HCT116 (cell line): Measurements from ENCODE around the gene RUNDC3A.

Source experiments
- ATF3 ChIP-seq: IDR thresholded peaks from 2 replicates; pipeline ENCODE4 v1.6.1; 2012
- CTCF ChIP-seq, 3 experiments: fragments of 200-600 bp in 1 of 3; sonication (generic) in 1 of 3; IDR thresholded peaks in 2 of 3; conservative IDR thresholded peaks in 1 of 3; 2 replicates each; pipeline ENCODE4 v1.5.1; 2012 to 2017; ENCODE audit warnings: low read depth in 2 of 3, low read length in 2 of 3, antibody characterized with exemption in 1 of 3, borderline replicate concordance in 1 of 3, control low read depth in 1 of 3, mild to moderate bottlenecking in 1 of 3, mixed read lengths in 1 of 3, mixed run types in 1 of 3, moderate library complexity in 1 of 3; ENCODE audit not compliant: insufficient read depth in 1 of 3
- EZH2 ChIP-seq: fragments of 200-600 bp; sonication (generic); IDR thresholded peaks from 2 replicates; pipeline ENCODE4 v1.6.1; 2017; ENCODE audit warnings: antibody characterized with exemption, mixed run types
- EZH2phosphoT487 ChIP-seq: fragments of 200-600 bp; IDR thresholded peaks from 2 replicates; pipeline ENCODE4 v1.6.1; 2018; ENCODE audit warnings: antibody characterized with exemption, borderline replicate concordance
- RAD21 ChIP-seq: IDR thresholded peaks from 2 replicates; pipeline ENCODE4 v1.6.1; 2012; ENCODE audit warnings: low read depth, mild to moderate bottlenecking
- SIN3A ChIP-seq: IDR thresholded peaks from 2 replicates; pipeline ENCODE4 v1.6.1; 2012; ENCODE audit warnings: low read depth
- SP1 ChIP-seq: IDR thresholded peaks from 2 replicates; pipeline ENCODE4 v1.6.1; 2012; ENCODE audit warnings: low read depth
- YY1 ChIP-seq: IDR thresholded peaks from 2 replicates; pipeline ENCODE4 v1.6.1; 2011; ENCODE audit warnings: low read length, low read depth, moderate library complexity, mild to moderate bottlenecking; ENCODE audit not compliant: insufficient replicate concordance; ENCODE audit errors: extremely low read depth

- no peak for TF ChIP-seq EZH2
- no peak for TF ChIP-seq YY1
- no peak for TF ChIP-seq EZH2phosphoT487
- TF ChIP-seq ATF3: no peak
- TF ChIP-seq SIN3A: no peak
- TF ChIP-seq CTCF (IDR thresholded peaks at IDR 0.05 in 2 of 3, conservative IDR thresholded peaks at IDR 0.05 in 1 of 3; ENCODE audit: borderline replicate concordance in 1 of 3, insufficient read depth in 1 of 3, low read depth in 2 of 3, low read length in 2 of 3): no peak
- no peak for TF ChIP-seq RAD21
- no peak for TF ChIP-seq SP1
Observed at GRCh38 chr17:44354582-44355561, 46.5 kb downstream of the RUNDC3A start.
